ENCODE measurements around the gene RBPMS2.

Gene RBPMS2

DNA sequence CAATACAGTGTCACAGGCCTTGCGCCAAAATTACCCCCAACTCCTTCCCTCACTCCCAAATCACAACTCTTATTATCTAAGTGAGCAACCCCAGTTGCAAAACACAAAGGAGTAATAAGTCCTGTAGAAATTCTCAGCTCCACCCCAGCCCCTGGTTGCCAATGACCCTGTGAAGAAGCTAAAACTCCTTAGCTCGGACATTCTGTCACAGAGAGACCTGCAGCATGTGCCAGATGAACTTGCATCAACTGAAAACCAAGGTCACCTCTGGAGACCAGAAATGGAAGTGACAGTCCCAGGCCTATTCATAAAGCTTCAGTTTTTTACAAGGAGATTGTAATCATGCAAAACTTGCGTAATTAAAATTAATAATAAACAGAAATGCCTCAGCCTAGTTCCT is 55.2 kb downstream of the RBPMS2 start:
- DNase-seq (ENCODE audit: low spot score), result no peak

GRCh38 chr15:64717735-64718495 is 57.5 kb downstream of the RBPMS2 start:
- no peak for DNase-seq (ENCODE audit: low spot score)

GRCh38 chr15:64717130-64717529 is 58.3 kb downstream of the RBPMS2 start:
- no peak for DNase-seq (ENCODE audit: low spot score)

- DNase-seq (ENCODE audit: low spot score), result no peak
Observed at GRCh38 chr15:64716452-64716851, 58.9 kb downstream of the RBPMS2 start.

- no peak for DNase-seq (ENCODE audit: low spot score)
Observed at GRCh38 chr15:64713592-64713991, 61.8 kb downstream of the RBPMS2 start.

DNA sequence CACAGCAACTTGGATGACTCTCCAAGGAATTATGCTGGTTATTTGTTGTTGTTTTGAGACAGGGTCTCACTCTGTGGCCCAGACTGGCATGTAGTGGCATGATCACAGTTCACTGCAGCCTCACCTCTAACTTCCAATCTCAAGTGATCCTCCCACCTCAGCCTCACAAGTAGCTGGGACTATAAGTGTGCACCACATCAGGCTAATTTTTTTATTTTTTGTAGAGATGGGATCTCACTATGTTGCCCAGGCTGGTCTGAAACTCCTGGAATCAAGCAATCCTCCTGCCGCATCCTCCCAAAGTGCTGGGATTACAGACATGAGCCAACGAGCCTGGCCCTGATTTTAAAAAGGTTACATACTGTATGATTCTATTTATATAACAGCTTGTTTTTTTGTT is 63.0 kb downstream of the RBPMS2 start:
- DNase-seq (ENCODE audit: low spot score), result no peak

- DNase-seq (ENCODE audit: low spot score), result no peak
Observed at GRCh38 chr15:64710676-64711428, 64.5 kb downstream of the RBPMS2 start.

DNA sequence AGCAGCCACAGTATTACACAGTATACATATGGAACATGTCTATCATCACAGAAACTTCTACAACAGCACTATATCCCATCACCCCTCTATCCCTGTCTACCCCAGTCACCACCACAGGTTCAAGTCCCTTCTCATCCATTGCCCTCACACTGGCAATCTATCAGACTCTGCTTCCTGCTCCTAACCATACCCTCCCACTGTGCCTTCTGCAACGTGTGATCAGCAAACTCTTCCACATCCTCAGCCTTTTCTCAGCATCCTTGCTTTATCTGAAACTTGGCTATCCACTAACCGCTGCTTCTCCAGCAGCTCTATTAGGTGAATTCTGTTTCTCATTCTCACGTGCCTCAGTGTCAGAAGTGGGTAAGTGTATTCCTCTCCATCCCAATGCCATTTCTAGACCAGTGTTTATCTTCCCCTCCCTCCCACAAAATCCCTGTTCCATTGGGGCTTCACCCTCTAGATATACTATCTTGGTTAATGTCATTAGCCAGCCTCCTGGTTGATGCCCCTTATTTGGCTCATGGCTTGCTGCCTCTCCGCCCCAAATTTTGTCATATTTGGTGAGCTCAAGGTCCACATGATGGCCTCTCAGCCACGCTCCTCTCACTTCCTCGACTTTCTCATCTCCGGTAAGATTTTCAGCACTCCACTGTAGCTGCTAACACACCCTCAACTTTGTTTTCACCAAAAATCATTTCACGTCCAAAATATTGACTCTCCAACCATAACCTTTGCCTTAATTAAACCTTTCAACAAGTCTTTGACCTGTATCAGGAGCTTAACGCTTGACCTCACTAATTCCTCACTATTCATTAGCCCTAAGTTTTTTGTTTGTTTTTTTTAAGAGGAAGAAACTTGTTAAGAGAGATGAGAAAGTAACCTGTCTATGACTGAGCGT is 69.1 kb downstream of the RBPMS2 start:
- DNase-seq (ENCODE audit: low spot score), result no peak

DNA sequence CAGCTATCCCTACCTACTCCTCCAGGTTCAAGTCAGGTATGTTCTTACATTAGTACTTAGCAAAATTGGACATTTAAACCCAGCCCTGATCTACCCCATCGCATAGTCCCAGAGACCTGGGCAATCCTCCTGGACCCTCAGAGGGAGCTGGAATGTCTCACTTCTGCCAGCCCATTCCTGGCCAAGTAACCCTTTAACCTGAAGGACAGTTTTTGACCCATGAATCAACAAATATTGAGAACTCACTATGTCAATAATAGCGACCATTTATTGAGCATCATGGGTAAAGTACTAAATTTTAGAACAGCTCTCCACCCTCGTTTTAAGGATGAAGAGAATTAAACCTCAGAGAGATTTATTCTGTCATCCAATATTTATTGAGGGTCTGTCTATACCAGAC is 70.4 kb downstream of the RBPMS2 start:
- DNase-seq (ENCODE audit: low spot score), result no peak

- no peak for DNase-seq (ENCODE audit: low spot score)
Observed at GRCh38 chr15:64703632-64703959, 71.8 kb downstream of the RBPMS2 start.

DNA sequence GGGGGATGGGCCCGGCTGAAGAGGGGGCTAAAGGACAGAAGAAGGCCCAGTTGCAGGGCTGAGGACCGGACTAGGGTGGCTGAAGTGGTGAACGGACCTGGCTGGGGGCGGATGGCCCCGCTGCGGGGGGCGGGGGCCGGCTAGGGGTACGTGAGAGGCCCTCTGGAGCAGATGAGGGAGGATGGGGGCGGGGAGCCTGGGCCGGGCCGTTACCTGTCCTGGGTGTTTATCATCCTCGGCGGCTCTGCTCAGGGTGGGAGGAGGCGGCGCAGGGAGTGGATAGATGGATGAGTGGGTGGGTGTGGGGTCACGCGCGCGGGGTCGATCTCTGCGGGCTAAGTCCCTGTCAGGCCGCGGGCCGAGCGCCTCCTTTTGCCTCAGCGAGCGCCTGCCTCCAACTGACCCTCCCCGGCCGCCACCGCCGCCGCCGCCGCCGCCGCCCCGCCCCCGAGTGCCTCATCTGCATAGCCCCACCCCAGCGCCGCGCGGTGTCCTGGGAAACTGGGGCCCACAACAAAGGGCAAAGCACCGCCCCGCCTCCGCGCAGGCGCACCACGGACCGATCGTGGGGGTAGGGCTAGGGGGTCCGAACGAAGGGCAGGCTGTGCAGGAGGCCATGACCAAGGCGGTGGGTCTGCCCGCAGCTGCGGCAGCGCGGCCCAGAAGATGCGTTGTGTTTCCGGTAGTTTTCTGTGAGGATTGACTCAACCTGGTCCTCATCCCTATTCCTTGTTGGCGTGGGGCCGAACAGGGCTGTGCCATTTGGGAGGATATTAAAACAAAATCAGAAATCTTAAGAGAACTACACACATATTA is 72.4 kb downstream of the RBPMS2 start:
- peak; percentile 99 for DNase-seq (ENCODE audit: low spot score)

DNA sequence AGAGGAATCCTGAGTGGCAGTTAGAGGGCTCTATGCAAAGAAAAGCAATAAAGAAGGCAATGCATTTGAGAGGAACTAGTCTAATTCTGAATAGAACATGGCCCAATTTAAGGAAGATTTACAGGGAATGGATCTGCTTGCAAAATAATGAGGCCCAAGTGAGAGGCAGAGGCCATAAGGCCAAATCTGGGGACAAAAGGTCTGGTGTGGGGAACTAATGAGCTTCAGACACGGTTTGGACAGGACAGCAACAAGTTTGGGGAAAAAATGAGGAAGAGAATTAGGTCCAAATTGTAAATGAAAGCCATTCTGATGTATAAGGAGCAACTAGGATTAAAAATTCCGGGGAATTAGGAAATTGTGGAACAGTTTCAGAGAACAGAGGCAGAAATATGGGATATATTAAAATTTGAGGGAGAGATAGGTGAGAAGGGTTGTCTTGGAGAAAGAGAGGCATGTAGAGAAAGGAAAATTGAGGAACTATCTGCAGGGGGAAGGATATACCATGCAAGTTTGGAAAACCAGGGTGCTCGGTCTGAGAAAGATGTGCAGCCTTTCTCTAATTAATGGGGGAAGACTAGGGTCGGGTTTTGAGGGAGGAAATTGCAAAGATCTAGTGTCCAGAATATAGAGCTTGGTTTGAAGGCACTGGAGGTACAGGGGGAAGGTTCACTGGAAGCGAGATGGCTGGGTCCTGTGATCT is 73.8 kb downstream of the RBPMS2 start:
- no peak for DNase-seq (ENCODE audit: low spot score)

GRCh38 chr15:64701051-64701450 is 74.3 kb downstream of the RBPMS2 start:
- DNase-seq (ENCODE audit: low spot score), result no peak

DNA sequence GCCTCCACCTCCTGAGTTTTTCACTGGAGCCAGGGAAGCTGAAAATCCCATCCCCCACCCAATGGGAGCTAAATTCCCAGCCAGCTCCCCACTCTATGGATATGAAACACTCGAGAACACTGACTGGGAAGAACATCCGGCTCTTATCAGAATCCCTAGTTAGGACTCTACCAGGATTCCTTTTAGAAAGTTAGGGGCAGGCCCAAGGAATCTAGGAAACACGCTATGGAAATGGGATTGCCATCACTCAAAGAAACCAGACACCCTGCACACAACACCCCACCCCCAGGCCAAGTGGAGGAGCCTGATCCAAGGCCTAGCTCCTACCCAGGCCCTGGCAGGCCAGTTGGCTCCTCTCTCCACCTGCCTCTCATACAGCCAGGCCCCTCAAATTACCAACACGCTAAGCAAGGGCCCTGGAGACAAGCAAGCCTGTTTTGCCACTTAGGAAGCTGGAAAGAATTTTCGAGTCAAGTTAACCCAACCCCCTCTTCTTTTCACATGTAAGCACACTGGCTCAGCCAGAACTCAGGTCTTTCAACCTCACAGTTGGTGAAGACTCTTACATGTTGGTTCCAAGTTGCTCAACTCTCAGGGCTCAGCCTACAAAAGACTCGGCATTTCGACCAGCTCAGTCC is 75.5 kb downstream of the RBPMS2 start:
- DNase-seq (ENCODE audit: low spot score), result no peak

DNA sequence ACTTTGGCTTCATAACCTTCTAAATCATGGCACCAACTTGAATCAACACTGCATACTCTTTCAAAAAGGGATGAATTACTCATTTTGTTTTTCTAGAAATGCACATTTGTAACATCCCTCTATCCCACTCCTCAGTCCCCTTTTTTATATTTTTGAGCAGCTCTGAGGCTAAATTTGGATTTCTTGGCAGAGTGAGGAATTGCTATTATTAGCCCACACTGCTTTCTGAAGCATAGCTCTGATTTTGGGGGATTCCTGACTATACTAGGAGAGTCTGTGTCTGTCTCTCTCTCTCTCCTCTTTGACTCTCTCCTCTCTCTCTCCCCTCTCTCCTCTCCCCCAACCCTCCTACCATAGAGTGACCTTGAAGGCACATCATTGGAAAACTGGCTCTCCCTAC is 76.6 kb downstream of the RBPMS2 start:
- DNase-seq (ENCODE audit: low spot score), result no peak

- DNase-seq (ENCODE audit: low spot score), result no peak
Observed at GRCh38 chr15:64697911-64698369, 77.4 kb downstream of the RBPMS2 start.

- no peak for DNase-seq (ENCODE audit: low spot score)
Observed at GRCh38 chr15:64696481-64696880, 78.9 kb downstream of the RBPMS2 start.

DNA sequence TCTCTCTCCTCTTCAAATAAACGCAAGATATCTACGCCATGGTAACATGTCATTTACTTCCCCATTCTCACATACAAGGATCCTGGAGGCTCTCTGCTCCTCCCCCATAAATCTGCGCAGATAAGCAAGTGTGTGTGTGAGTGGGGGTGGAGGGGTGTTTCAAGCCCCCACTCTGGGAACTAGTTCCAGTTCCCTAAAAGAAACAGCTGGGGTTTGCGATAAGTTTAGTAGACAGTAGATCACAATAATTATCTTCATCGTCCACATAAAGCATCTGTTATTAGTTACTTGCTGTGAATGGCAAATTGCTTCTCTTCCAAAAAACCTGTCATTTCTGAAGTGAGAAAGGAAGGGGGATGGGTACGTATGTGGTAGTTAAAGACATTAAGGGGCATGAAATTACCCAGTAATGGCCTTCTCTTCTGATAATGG is 79.8 kb downstream of the RBPMS2 start:
- no peak for DNase-seq (ENCODE audit: low spot score)

DNA sequence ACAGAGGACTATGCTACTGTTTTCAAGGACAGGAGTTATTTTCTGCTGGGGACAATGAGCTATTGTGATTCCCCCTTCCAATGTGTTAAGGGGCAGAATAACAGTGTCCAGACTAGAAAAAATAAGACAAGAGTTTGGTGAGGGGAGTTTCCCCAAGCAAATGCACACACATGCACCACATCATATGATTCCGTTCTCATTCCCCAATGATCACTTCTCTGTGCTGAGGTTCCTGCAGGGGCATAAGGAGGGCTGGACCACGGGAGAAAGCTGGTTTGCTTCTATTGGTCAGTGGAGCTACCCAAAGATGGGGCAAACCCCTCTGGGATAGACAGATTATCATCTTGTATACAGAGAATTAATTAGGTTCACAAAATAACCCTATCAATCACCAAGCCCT is 80.6 kb downstream of the RBPMS2 start:
- no peak for DNase-seq (ENCODE audit: low spot score)

DNA sequence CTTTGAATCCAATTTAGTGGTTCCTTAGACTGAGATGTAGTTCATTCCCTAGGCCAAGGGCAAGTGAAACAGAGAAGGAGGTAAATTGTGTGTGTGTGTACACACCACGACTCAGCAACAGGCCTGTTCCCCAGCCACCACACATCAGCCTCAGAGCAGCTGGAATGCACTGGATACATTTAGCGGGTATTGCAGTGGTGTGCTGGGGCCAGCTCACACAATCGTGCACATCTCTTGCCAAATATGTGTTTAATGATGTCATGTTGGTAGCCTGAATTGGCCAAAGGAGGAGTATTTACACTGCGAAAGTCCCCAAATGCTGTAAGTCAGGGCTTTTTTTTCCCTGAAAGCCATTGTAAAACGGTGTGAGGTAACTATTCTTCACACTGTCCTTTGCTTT is 82.3 kb downstream of the RBPMS2 start:
- peak; percentile 85 for DNase-seq (ENCODE audit: low spot score)

All from AG08395 (cell line).